K562 (cell line): ENCODE data around the gene MGA. TPM values are rescaled to one million over a fixed set of nuclear protein-coding genes. Genes with fewer than 3 reads are reported as not detected.

ENCODE experiments used
- CHD1 ChIP-seq: fragments of 200-600 bp; sonication (generic); IDR thresholded peaks from one replicate; pipeline ENCODE4 v1.6.1; 2012; ENCODE audit warnings: mild to moderate bottlenecking, moderate library complexity, low read length, inconsistent platforms
- ELK3 ChIP-seq: fragments of 450-650 bp; formaldehyde crosslinking; IDR thresholded peaks from 2 replicates; pipeline ENCODE4 v1.4.0; 2020; ENCODE audit warnings: mild to moderate bottlenecking
- HNRNPLL ChIP-seq: fragments of 200-400 bp; formaldehyde crosslinking; IDR thresholded peaks from 2 replicates; pipeline ENCODE4 v1.6.1; 2017; ENCODE audit warnings: low read length, low read depth, mild to moderate bottlenecking; ENCODE audit not compliant: poor library complexity, severe bottlenecking
- KDM4B ChIP-seq, 2 experiments: fragments of 450-650 bp in 1 of 2; sonication (generic) in 1 of 2; IDR thresholded peaks; 2 replicates each; pipeline ENCODE4 v1.6.1; 2016 to 2017; ENCODE audit warnings: borderline replicate concordance in 2 of 2, antibody characterized with exemption in 1 of 2, low read depth in 1 of 2, mild to moderate bottlenecking in 1 of 2
- KLF13 ChIP-seq: fragments of 450-650 bp; IDR thresholded peaks from 2 replicates; pipeline ENCODE4 v1.6.1; 2016; ENCODE audit warnings: missing genetic modification characterization, low read depth, mild to moderate bottlenecking, missing compliant biosample characterization, moderate library complexity, borderline replicate concordance
- MCM2 ChIP-seq: fragments of 450-650 bp; IDR thresholded peaks from 2 replicates; pipeline ENCODE4 v1.6.1; 2017; ENCODE audit warnings: low read depth, mild to moderate bottlenecking
- NCOA2 ChIP-seq, 2 experiments: fragments of 450-650 bp; IDR thresholded peaks; 2 replicates each; pipeline ENCODE4 v1.6.1; 2018; ENCODE audit warnings: mild to moderate bottlenecking in 2 of 2, moderate library complexity in 1 of 2; ENCODE audit not compliant: partially characterized antibody in 2 of 2
- NCOA4 ChIP-seq: fragments of 450-650 bp; IDR thresholded peaks from 2 replicates; pipeline ENCODE4 v1.6.1; 2018; ENCODE audit warnings: mild to moderate bottlenecking; ENCODE audit not compliant: partially characterized antibody
- SAP30 ChIP-seq: fragments of 200-600 bp; sonication (generic); IDR thresholded peaks from 2 replicates; pipeline ENCODE4 v1.6.1; 2012; ENCODE audit warnings: borderline replicate concordance, low read depth, mild to moderate bottlenecking, moderate library complexity, low read length, control low read depth, inconsistent platforms; ENCODE audit not compliant: insufficient read depth, poor library complexity, severe bottlenecking
- SFPQ ChIP-seq: fragments of 200-400 bp; formaldehyde crosslinking; IDR thresholded peaks from 2 replicates; pipeline ENCODE4 v1.6.1; 2017; ENCODE audit warnings: mild to moderate bottlenecking, low read depth, low read length, moderate library complexity
- TAF15 ChIP-seq: fragments of 200-400 bp; formaldehyde crosslinking; IDR thresholded peaks from 2 replicates; pipeline ENCODE4 v1.6.1; 2017; ENCODE audit warnings: mild to moderate bottlenecking, low read depth, low read length, moderate library complexity
- TBP ChIP-seq: optimal IDR thresholded peaks from 2 replicates; pipeline ENCODE3; 2011; ENCODE audit warnings: low read depth, low read length, improper control_type of control experiment
- TGIF2 ChIP-seq: sonication (generic); formaldehyde crosslinking; IDR thresholded peaks from 2 replicates; pipeline ENCODE4 v1.8.1; 2022; ENCODE audit warnings: mild to moderate bottlenecking, missing genetic modification reagents, moderate library complexity
- ZBTB9 ChIP-seq: fragments of 450-650 bp; formaldehyde crosslinking; IDR thresholded peaks from 2 replicates; pipeline ENCODE4 v1.4.0; 2020; ENCODE audit warnings: mild to moderate bottlenecking, moderate library complexity
- ZKSCAN1 ChIP-seq: fragments of 150-350 bp; IDR thresholded peaks from 2 replicates; pipeline ENCODE4 v1.6.1; 2016; ENCODE audit warnings: low read depth, low read length
- ZMIZ1 ChIP-seq, 2 experiments: fragments of 150-350 bp in 1 of 2; IDR thresholded peaks; 2 replicates each; pipeline ENCODE4 v1.6.1; 2012 to 2016; ENCODE audit warnings: low read depth in 2 of 2, low read length in 2 of 2, mild to moderate bottlenecking in 1 of 2, moderate library complexity in 1 of 2
- ZNF174 ChIP-seq: fragments of 250-450 bp; sonication (Bioruptor Pico); IDR thresholded peaks from 2 replicates; pipeline ENCODE4 v1.4.0; 2020; ENCODE audit warnings: mild to moderate bottlenecking
- ZNF41 ChIP-seq: fragments of 250-450 bp; sonication (Bioruptor Pico); conservative IDR thresholded peaks from 2 replicates; pipeline ENCODE4 v1.4.0; 2020; ENCODE audit warnings: mild to moderate bottlenecking
- ZNF695 ChIP-seq: fragments of 450-650 bp; formaldehyde crosslinking; IDR thresholded peaks from 2 replicates; pipeline ENCODE4 v1.4.0; 2020; ENCODE audit warnings: mild to moderate bottlenecking, moderate library complexity
- polyA plus RNA-seq, 8 experiments: library from polyadenylated mRNA; depleted of rRNA in 4 of 8; stranded (reverse) in 5 of 8; unstranded in 3 of 8; fragments of >200 nt; fragmentation: Nextera tagmentation in 2 of 8; fragmentation: Illumina TruSeq in 1 of 8; extraction: Ambion mirVana in 2 of 8; extraction: Trizol in 1 of 8; gene quantifications; 2 replicates each; pipeline versions ENCODE4 v1.2.1 to v1.2.3, GENCODE V29; 2011 to 2014; ENCODE audit warnings: inconsistent platforms in 1 of 8, missing spikeins in 1 of 8
- total RNA-seq, 7 experiments: library from RNA; depleted of rRNA in 6 of 7; stranded (reverse); fragments of >200 nt in 6 of 7; fragmentation: Illumina TruSeq in 2 of 7; extraction: Trizol in 2 of 7; gene quantifications; 2 replicates each; pipeline versions ENCODE4 v1.2.1 to v1.2.3, GENCODE V29; 2011 to 2021; ENCODE audit warnings: low replicate concordance in 1 of 7

MGA gene
- total and polyA plus RNA-seq, 9 of the 15 experiments (the other 6 are each of a cell fraction or from before 2014, with no cell fraction given) = 4.7 to 56.1 (median 21.1) TPM

GRCh38 chr15:41661518-41662225 lies 1.5 kb downstream of the MGA start (continued):
- TF ChIP-seq ZMIZ1 (IDR thresholded peaks at IDR 0.05; ENCODE audit: low read depth in 2 of 2, low read length in 2 of 2) (no peak), KLF13 (tag) (0 out of 2 replicates have a peak, but pooled peaks have one; percentile 33), ZNF174 (CRISPR knock-in tag) (no peak), TAF15 (no peak), CHD1 (no peak), ZNF695 (no peak), ZKSCAN1 (no peak), TBP (no peak), SAP30 (peak; percentile 92), ZNF41 (CRISPR knock-in tag) (no peak), ZBTB9 (no peak), HNRNPLL (no peak), MCM2 (no peak), SFPQ (no peak), NCOA4 (no peak), KDM4B (IDR thresholded peaks at IDR 0.05; ENCODE audit: borderline replicate concordance in 2 of 2, low read depth in 1 of 2) (no peak), TGIF2 (CRISPR knock-in tag) (no peak), ELK3 (CRISPR knock-in tag) (no peak), NCOA2 (IDR thresholded peaks at IDR 0.05; ENCODE audit: partially characterized antibody in 2 of 2) (no peak)
